ENCODE results near the gene OTOF.
A peak's percentile ranks its signal among the peaks of the same experiment; 100 is the strongest.

Gene OTOF

DNA sequence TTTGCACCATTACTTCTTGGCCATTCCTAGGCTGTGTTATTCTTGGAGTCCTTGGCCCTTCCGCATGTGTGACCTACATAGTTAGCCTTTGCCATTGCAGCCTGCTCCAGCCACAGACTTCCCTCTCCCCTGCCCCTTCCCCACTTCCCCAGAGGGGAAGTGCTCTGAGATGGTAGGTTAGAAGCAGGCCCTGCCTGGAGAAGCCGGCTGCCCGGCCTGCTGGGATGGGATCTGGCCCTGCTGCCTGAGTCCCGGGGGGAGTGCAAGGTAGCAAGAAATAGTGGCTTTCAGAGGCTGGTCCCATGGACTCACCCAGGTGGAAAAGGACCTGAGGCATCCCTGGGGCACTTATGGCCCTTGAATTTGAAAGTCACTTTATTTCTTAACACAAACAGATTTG is 28.4 kb upstream of the OTOF start:
- TF ChIP-seq CTCF (IDR thresholded peaks at IDR 0.05; ENCODE audit: insufficient read depth, low read depth, low read length, missing control alignments): no peak
- no peak for DNase-seq (ENCODE audit: low read depth)
- H3K4me3 ChIP-seq (ENCODE audit: low read length): no peak overlapping the region

DNA sequence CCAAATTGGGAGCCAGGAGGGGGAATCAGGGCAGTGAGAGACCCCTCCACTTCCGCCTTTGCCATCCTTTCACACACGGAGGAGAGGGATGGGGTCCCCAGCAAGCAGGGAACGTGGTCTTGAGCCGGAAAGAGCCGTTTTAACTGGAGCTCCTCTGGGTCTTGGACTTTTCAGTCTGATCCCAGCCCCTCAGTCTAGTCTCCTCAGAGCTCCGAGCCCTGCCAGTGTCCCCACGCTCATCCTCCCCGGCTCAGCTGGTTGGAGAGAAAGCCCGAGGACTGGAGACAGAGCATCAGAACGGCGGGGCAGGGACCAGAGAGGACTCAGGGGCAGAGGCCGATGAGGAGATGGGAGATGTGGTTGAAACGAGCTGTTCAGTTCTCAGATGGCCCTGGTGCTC is 26.1 kb upstream of the OTOF start:
- H3K4me3 ChIP-seq (ENCODE audit: low read length): no peak overlapping the region
- TF ChIP-seq CTCF (IDR thresholded peaks at IDR 0.05; ENCODE audit: insufficient read depth, low read depth, low read length, missing control alignments): no peak
- no peak for DNase-seq (ENCODE audit: low read depth)

DNA sequence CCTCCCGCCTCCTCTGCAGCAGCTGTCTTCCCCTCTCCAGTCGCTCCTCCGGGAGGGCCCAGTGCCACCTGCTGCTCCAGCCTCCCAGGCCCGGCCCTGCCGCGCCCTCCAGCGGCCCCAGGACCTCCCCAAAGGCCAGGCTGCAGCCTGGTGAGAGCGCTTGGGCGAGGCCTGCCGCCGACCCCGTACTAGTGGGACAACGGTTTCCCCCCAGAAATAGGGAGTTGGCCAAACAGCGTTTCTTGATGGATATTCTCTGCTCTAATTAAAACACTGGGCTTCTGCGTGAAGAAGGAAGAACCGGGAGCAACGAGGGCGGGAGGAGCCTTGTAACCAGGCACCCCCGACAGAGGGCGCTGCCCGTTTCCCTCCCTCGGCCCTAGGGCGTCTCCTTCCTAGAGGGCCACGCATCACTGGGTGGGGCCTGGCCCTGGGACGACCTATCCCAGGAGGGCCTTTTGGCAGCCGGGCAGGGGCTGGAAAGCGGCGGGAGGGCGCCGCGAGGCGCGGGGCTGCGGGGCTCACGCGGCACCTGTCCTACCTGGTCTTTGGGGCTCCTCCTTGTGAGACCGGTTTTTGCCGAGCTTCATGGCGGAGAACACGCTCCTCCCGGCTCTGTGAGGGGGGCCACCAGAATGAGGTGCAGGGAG is 25.4 kb upstream of the OTOF start:
- TF ChIP-seq CTCF (IDR thresholded peaks at IDR 0.05; ENCODE audit: insufficient read depth, low read depth, low read length, missing control alignments): peak; percentile 84
- DNase-seq (ENCODE audit: low read depth): peak; percentile 73
- peak overlapping the region; percentile 30 for H3K4me3 ChIP-seq (ENCODE audit: low read length)

DNA sequence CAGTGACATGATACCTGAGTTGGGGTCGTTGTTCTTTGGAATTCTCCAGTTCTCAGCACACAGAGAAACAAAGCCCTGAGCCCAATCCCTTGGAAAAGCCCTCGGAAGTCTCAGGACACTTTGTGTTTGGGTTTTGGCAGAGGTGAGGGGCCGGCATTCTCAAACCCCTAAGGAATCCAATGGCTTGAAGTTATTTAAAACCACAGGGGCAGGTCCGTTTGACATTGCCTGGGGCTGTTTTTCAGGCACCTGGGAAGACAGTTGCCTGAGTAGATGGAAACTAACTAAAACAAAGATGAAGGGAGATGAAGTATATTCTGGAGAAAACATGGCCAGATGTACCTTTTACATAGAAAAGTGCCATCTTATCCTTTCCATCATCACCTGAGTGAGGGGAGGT is 22.5 kb upstream of the OTOF start:
- TF ChIP-seq CTCF (IDR thresholded peaks at IDR 0.05; ENCODE audit: insufficient read depth, low read depth, low read length, missing control alignments): no peak
- H3K4me3 ChIP-seq (ENCODE audit: low read length): no peak overlapping the region
- no peak for DNase-seq (ENCODE audit: low read depth)

DNA sequence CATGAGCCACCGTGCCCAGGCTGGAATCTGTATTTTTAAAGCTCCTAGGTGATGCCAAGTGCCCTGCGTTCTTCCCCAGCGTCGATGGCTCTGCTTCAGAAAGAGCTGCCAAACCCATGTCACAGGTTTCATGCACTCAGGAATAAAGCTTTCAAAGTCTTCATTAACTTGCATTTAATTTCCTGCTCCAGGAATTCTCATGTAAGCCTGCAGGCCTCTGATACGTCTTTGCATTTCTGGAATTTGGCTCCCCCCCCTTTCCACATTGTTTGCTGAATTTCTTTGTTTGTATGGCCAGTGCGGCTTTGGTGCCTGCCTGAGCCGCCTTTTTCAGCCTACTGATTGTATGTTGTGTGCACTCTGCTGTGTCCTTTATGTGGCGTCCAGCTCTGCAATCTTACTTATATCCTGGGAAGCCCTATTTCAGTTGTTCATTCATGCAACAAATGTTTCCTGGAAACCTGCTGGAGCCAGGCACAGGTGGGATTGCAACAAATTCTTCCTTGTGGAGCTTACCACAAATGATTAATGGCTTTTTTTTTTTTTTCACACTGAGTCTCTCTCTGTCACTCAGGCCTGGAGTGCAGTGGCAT is 17.9 kb upstream of the OTOF start:
- peak; percentile 21 for DNase-seq (ENCODE audit: low read depth)

DNA sequence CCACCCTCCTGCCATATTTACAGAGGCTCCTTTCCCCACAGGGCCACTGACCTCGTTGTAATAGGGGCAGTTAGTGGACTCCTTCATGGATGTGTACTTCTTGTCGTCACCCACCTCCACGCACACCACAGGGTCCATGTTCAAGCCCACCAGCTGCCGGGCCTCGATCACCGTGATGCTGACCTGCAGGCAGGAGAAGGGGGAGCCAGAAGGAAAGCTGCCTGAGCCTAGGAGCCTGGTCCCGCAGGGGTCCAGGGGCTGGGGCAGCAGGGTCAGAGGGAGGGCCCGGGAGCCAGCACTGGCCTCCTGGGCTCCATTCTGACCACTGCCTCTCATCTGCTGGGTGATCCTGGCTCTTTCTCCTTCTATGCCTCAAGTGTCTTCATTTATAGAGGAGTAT is 17.0 kb upstream of the OTOF start:
- no peak for TF ChIP-seq CTCF (IDR thresholded peaks at IDR 0.05; ENCODE audit: insufficient read depth, low read depth, low read length, missing control alignments)
- DNase-seq (ENCODE audit: low read depth): no peak
- H3K4me3 ChIP-seq (ENCODE audit: low read length): no peak overlapping the region

More for the DNA sequence above, 17.9 kb upstream of the OTOF start:
- TF ChIP-seq CTCF (IDR thresholded peaks at IDR 0.05; ENCODE audit: insufficient read depth, low read depth, low read length, missing control alignments): no peak
- no peak overlapping the region for H3K4me3 ChIP-seq (ENCODE audit: low read length)

DNA sequence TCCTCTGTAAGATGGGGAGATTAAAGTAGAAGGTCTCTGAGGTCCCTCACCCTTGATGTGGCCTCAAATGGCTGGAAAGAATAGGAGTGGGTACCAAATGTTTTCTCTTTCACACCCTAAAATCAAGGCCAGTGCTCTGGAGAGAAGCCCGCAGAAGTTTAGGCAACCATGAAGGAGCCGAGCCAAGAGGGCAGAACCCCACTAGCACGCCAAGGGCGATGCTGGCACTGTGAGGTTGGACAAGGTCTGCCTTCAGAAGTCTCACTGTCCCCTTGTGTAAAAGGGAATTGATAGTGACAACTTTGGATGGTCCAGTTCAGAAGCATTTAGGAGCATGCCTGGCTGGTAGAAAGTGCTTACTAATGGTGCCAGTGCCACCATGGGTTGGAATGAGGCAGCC is 16.3 kb upstream of the OTOF start:
- H3K4me3 ChIP-seq (ENCODE audit: low read length): no peak overlapping the region
- TF ChIP-seq CTCF (IDR thresholded peaks at IDR 0.05; ENCODE audit: insufficient read depth, low read depth, low read length, missing control alignments): no peak
- DNase-seq (ENCODE audit: low read depth): no peak

Data from epithelial cell of esophagus (primary cell).